HG02678 (cell line): Measurements from ENCODE around the gene PTPRF.

Experiments used
- ATAC-seq: cut with Tn5 transposase; IDR thresholded peaks from one replicate; pipeline ENCODE4 v1.9.1; 2021; ENCODE audit warnings: mild to moderate bottlenecking, moderate library complexity; ENCODE audit not compliant: unreplicated experiment

Gene PTPRF

DNA sequence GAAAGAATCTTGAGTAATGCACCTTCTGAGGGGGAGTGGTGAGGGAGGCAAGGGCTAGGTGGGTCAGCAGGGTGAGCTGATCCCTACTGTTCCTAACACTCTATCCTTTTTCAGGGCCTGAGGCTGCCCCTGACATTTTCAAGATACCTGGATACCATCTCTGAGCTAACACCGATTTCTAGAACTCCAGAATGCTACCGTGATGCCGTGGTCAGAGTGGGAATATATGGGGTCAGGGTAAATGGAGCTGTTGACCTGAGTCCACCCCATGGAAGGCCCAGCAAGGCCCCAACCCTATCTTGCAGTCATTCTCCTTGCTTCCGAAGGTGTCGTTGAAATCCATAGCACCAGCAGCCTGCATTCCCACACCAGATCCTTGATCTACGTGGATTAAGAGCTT lies 18.0 kb upstream of the PTPRF start:
- no peak for ATAC-seq

GRCh38 chr1:43513471-43514173 lies 17.1 kb upstream of the PTPRF start:
- no peak for ATAC-seq

- ATAC-seq = no peak
These were observed 11.6 kb upstream of the PTPRF start for GRCh38 chr1:43518935-43519686.

- no peak for ATAC-seq
These were observed 10.4 kb upstream of the PTPRF start for GRCh38 chr1:43520100-43520778.

DNA sequence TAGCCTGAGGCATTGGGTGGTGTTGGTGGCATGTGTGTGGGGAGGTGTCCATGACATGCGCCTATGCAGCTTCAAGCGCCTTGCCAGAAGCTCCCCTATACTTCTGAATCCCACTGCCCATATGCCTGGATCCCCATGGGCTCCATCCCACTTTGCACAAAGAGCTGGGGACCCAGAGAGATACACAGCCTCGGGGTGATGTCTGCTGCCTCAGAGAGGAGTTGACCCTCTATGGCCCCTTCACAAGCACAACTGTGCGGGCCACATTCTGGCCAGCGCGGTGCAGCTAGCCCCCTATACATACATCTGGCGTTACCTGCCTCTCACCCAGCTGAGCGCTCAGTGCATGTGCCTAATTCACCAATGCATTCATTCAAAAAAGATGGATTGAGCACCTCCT lies 9.6 kb upstream of the PTPRF start:
- ATAC-seq = no peak

GRCh38 chr1:43521756-43522155 lies 8.9 kb upstream of the PTPRF start:
- ATAC-seq = no peak

DNA sequence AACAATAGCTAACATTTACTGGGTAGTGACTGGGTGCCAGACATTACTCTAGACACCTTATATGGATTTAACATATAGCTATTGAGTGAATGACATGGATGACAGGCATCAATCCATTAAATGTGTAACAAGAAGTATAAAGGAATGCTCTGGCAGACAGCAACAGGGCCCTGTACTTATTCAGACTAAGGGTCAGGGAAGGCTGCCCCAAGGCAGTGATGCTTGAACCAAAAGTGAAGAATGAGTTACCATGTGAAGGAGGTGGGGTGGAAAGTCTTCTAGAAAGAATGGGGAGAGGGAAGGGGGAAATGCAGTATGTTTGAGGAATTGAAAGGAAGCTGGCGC lies 8.3 kb upstream of the PTPRF start:
- no peak for ATAC-seq

- no peak for ATAC-seq
These were observed 7.8 kb upstream of the PTPRF start for GRCh38 chr1:43522776-43523480.

GRCh38 chr1:43524804-43525203 lies 5.9 kb upstream of the PTPRF start:
- ATAC-seq = no peak

DNA sequence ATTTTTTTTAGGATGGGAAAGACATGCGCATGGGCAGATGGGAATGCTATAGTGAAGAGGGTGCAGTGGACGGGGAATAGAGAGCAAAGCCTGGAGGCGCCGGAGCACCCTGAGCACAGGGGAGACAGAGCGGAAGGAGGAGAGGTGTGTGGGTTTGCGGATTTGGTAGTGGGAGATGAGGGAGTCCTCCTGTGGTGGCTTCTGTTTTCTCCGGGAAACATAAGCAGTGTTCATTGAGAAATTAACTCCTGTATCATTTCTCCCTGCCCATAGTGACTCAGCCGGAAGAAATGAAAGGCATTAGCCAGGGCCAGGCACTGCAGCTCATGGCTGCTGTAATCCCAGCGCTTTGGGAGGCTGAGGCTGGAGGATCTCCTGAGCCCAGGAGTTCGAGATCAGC lies 4.7 kb upstream of the PTPRF start:
- ATAC-seq = no peak

DNA sequence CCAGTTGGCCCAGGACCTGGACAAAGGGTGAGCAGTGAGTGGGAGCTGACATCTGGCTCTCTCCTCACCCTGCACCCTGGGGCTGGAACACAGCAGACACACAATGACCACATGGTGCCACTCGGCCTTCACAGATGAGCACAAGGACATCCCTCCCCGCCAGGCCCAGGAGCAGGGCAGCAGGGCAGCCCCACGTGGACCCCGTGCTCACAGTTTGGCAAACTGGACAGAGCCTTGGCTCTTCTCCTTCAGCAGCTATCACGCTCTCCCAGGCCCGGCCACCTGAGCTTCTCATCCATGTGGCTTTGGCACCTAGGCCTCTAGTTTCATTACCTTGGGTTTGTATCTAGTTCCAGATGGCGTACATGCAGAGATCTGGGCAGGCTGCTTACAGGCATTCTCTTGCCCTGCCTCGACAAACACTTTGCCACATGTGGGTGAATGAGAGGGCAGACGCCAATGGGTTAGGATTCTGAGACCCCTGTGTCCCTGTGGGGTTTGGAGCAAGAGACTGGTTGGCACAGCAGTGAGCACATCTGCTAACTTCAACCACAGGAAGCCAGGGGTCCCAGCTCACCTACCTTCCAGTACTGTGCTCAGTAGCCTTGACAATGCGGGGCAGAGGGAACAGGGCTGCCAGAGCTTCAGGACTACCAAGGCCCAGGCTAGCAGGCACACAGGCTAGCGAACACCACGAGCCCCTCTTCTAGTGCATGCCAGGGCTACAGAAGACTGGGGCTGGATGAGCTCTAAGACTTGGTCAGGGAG lies 3.4 kb upstream of the PTPRF start:
- no peak for ATAC-seq

- no peak for ATAC-seq
These were observed 1.4 kb upstream of the PTPRF start for GRCh38 chr1:43529206-43529731.

DNA sequence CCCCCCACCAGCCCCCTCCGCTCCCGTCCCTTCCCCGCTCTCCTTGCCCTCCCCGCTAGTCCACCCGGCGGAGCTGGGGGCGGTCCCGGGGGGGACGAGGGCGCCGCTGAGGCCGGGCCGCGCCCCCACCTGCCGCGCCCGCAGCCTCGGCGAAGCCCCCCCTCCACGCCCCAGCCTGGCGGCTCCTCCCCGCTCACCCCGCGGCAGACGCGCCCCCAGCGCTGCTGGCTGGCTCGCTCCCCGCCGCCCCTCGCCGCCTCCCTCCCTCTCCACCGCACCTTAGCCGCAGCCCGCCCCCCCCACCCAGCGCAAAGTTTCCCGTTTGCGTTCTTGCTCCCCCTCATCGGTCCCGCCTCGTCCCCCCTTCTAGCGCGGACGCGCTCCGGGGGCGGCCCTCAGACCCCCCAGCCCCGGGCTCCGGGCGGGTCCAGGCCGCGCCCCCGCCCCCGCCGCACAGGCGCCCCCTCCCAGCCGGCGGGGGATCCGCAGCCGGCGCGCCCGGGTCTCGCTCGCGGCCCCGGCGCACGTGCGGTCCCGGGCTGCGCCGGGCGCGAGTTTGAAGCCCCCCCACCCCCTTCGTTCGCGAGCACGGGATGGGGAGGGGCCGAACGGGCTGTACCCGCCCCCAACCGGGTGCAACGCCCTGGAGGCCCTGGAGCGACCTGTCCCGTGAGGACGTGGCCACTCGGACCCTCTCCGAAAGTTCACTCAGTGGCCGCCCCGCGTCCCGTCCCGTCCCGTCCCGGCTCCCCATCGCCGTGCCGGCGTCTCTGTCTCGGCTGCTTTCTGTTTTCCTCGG lies 623 bp downstream of the PTPRF start:
- ATAC-seq = no peak

DNA sequence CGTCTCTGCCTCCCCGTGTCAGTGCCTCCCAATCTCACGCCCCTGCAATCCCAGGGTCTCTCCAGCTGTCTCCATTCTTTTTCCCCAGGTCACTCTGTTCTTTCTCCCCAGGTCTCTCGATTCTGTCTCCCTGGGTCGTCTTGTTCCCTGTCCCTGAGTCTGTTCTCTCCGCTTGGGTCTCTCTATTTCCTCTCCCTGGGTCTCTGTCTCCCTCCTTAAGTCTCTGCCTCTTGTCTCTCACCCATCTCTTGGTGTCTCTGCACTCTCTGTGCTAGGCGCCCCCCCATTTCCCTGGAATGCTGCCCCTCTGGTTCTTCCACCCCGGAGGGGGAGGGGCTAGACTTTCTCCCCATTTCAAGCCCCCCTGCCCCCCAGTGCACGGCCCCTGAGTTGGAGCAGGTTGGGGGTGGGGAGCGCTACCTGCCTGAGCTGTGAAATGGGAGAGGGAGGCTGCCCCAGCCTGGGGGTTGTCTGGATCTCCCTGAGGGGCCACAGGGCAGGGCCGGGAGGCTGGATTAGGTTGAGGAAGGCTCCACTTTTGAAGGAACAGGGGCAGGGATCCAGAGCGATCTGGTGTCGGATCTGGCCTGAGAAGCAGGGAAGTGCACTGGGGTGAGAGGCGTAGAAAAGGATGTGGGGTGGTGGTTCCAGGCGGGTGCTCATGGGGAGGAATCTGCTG lies 1.4 kb downstream of the PTPRF start:
- no peak for ATAC-seq

GRCh38 chr1:43532716-43533115 lies 2.0 kb downstream of the PTPRF start:
- ATAC-seq = no peak

GRCh38 chr1:43533584-43533983 lies 2.9 kb downstream of the PTPRF start:
- ATAC-seq = no peak

GRCh38 chr1:43534256-43534655 lies 3.6 kb downstream of the PTPRF start:
- ATAC-seq = no peak

DNA sequence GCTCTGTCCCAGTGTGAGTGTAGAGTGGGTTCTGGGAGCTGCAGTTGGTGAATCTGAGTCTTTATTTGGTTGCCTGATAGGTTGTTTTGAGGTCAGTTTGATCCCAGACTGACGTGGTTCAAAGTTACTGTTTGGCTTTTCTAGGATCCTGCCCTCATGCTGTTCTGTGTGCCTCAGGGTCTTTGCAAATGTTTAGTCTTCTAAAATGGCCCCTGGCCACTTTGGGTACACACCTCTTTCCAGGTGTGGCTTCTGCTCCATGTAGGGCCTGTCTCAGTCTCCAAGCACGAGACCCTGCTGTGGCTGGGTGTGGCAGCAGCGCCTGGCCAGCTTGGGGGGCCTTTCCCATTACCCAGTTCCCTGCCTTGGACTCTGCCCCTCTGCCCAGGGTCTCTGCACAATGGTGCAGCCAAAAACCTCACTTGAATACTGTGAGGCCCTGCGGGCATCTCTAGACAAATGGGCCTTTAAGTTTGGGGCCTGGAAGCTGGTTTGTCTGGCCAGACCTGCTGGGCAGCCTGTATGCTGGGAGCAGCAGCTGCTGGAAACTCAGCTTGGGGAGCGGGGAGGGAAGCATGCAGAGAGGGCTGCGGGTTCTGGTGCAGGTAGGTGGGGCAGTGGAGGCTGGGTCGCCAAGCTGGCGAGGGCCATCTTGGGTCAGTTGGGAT lies 5.6 kb downstream of the PTPRF start:
- no peak for ATAC-seq
